ENCODE data around the gene DCLK2.

- TF ChIP-seq ZSCAN23 (tag by site-specific recombination; IDR thresholded peaks at IDR 0.05) (no peak), ZNF623 (tag by site-specific recombination; IDR thresholded peaks at IDR 0.05) (no peak), TRIM28 (IDR thresholded peaks at IDR 0.05; ENCODE audit: borderline replicate concordance, low read length) (no peak), ZNF19 (tag by site-specific recombination; IDR thresholded peaks at IDR 0.05; ENCODE audit: low read depth) (no peak), ZNF362 (tag by site-specific recombination; IDR thresholded peaks at IDR 0.05) (no peak), ZBTB26 (tag by site-specific recombination; optimal IDR thresholded peaks at IDR 0.05) (no peak), ZNF404 (tag by site-specific recombination; IDR thresholded peaks at IDR 0.05) (no peak), SP7 (tag by site-specific recombination; IDR thresholded peaks at IDR 0.05) (no peak), ZNF843 (tag by site-specific recombination; IDR thresholded peaks at IDR 0.05) (no peak), ZNF585B (tag by site-specific recombination; IDR thresholded peaks at IDR 0.05) (no peak)
- TF ChIP-seq, protein P1, sequence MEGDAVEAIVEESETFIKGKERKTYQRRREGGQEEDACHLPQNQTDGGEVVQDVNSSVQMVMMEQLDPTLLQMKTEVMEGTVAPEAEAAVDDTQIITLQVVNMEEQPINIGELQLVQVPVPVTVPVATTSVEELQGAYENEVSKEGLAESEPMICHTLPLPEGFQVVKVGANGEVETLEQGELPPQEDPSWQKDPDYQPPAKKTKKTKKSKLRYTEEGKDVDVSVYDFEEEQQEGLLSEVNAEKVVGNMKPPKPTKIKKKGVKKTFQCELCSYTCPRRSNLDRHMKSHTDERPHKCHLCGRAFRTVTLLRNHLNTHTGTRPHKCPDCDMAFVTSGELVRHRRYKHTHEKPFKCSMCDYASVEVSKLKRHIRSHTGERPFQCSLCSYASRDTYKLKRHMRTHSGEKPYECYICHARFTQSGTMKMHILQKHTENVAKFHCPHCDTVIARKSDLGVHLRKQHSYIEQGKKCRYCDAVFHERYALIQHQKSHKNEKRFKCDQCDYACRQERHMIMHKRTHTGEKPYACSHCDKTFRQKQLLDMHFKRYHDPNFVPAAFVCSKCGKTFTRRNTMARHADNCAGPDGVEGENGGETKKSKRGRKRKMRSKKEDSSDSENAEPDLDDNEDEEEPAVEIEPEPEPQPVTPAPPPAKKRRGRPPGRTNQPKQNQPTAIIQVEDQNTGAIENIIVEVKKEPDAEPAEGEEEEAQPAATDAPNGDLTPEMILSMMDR (tag by site-specific recombination; IDR thresholded peaks at IDR 0.05), result no peak
- TF ChIP-seq, protein P2, sequence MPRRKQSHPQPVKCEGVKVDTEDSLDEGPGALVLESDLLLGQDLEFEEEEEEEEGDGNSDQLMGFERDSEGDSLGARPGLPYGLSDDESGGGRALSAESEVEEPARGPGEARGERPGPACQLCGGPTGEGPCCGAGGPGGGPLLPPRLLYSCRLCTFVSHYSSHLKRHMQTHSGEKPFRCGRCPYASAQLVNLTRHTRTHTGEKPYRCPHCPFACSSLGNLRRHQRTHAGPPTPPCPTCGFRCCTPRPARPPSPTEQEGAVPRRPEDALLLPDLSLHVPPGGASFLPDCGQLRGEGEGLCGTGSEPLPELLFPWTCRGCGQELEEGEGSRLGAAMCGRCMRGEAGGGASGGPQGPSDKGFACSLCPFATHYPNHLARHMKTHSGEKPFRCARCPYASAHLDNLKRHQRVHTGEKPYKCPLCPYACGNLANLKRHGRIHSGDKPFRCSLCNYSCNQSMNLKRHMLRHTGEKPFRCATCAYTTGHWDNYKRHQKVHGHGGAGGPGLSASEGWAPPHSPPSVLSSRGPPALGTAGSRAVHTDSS (tag by site-specific recombination; IDR thresholded peaks at IDR 0.05), result no peak
Observed at GRCh38 chr4:150289198-150289597, 211.0 kb downstream of the DCLK2 start.
